Measurements from ENCODE around the gene MAP4K3.

DNA sequence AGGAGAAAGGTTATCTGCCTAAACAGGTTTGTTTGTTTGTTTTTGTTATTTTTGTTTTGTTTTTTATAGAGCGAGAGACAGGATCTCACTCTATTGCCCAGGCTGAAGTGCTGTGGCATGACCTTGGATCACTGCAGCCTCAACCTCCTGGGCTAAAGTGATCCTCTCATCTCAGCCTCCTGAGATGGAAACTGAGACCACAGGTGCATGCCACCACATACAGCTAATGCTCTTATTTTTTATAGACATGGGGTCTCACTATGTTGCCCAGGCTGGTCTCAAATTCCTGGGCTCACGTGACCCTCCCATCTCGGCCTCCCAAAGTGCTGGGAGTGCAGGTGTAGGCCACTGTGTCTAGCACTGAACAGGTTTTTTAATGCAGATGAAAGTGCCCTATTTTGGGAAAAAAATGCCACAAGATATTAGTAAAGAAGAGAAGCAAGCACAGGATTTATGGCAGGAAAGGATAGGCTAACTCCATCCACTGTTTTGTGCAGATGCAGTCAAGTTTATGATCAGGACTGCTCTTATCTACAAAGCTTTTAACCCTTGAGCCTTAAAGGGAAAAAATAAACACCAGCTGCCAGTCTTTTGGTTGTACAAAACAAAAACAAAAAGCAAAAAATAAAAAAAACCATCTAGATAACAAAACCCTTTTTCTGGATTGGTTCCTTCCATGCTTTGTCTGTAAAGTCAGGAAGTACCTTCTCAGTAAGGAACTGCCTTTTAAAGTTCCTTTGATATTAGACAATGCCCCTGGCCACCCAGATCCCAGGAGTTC is 29.4 kb downstream of the MAP4K3 start:
- TF ChIP-seq POLR2A (IDR thresholded peaks at IDR 0.05; ENCODE audit: low read depth) = no peak
- TF ChIP-seq, protein P1, sequence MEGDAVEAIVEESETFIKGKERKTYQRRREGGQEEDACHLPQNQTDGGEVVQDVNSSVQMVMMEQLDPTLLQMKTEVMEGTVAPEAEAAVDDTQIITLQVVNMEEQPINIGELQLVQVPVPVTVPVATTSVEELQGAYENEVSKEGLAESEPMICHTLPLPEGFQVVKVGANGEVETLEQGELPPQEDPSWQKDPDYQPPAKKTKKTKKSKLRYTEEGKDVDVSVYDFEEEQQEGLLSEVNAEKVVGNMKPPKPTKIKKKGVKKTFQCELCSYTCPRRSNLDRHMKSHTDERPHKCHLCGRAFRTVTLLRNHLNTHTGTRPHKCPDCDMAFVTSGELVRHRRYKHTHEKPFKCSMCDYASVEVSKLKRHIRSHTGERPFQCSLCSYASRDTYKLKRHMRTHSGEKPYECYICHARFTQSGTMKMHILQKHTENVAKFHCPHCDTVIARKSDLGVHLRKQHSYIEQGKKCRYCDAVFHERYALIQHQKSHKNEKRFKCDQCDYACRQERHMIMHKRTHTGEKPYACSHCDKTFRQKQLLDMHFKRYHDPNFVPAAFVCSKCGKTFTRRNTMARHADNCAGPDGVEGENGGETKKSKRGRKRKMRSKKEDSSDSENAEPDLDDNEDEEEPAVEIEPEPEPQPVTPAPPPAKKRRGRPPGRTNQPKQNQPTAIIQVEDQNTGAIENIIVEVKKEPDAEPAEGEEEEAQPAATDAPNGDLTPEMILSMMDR (IDR thresholded peaks at IDR 0.05) = no peak

All from esophagus muscularis mucosa (tissue), 3 donors.